Osteocyte (in vitro differentiated cells): ENCODE results near the gene SMYD3. TPM values are rescaled to one million over a fixed set of nuclear protein-coding genes. Genes with fewer than 3 reads are reported as not detected.

ENCODE experiments used
- DNase-seq: peaks from one replicate; pipeline ENCODE4 v3.0.0; 2021; ENCODE audit warnings: mixed read lengths; ENCODE audit not compliant: unreplicated experiment; ENCODE audit errors: extremely low spot score
- H3K27ac Mint-ChIP-seq: one replicate; pipeline ENCODE4 v1.8.0; 2021; ENCODE audit warnings: mild to moderate bottlenecking, mixed read lengths; ENCODE audit not compliant: unreplicated experiment
- H3K27me3 Mint-ChIP-seq: one replicate; pipeline ENCODE4 v1.8.0; 2021; ENCODE audit warnings: mixed read lengths; ENCODE audit not compliant: unreplicated experiment
- H3K36me3 Mint-ChIP-seq: one replicate; pipeline ENCODE4 v1.8.0; 2021; ENCODE audit warnings: mixed read lengths; ENCODE audit not compliant: unreplicated experiment
- H3K4me1 Mint-ChIP-seq: one replicate; pipeline ENCODE4 v1.8.0; 2021; ENCODE audit warnings: mixed read lengths; ENCODE audit not compliant: unreplicated experiment
- H3K4me3 Mint-ChIP-seq: one replicate; pipeline ENCODE4 v1.8.0; 2021; ENCODE audit warnings: mild to moderate bottlenecking, moderate library complexity, mixed read lengths; ENCODE audit not compliant: unreplicated experiment
- H3K9me3 Mint-ChIP-seq: one replicate; pipeline ENCODE4 v1.8.0; 2021; ENCODE audit warnings: mixed read lengths; ENCODE audit not compliant: unreplicated experiment
- total RNA-seq: library from RNA; stranded (reverse); gene quantifications from 2 replicates; pipeline ENCODE4 v1.2.1, GENCODE V29; 2021
- TF ChIP-seq, protein P1 (sequence below): fragments of 200-600 bp; sonication (generic); IDR thresholded peaks from 2 replicates; pipeline ENCODE4 v1.5.0; 2021; ENCODE audit warnings: antibody characterized with exemption, mild to moderate bottlenecking, moderate library complexity

Gene SMYD3
- total RNA-seq, 1 donor from 2014 or later = 22.3 TPM

DNA sequence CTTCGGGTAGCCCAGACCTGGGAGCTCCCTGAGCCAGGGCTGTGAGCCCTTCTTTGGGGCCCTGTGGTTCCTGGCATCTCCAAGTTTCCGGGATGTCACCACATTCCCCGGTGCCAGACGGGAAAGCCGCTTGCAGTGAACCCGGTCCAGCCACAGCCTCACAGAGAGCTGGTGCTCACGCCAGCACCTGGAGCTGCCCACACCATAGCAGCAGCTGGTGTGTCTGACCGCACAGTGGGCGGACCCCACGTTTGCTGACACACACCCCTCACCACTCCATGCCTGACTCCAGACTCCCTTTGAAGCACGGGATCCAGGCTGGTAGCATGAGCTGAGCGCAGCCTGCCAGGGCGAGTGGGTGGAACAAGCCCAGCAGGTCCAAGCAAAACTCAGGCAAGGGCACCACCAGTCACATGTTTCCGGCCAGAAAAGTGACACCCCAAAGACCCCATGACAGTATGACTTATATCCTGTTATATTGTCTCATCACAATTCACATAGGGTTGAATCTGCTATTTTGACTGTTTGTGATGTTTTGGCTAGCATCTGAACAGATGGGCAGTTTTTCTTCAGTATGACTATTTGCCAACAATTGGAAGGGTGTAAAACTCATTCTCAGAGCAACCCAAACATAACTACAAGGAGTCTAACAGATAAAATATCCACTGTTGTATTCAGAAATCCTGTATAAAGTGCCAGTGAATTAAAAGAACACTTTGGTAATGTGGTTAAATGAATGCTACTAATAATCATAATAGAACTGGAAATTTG is 285.4 kb downstream of the SMYD3 start:
- no peak for DNase-seq
- TF ChIP-seq, protein P1, sequence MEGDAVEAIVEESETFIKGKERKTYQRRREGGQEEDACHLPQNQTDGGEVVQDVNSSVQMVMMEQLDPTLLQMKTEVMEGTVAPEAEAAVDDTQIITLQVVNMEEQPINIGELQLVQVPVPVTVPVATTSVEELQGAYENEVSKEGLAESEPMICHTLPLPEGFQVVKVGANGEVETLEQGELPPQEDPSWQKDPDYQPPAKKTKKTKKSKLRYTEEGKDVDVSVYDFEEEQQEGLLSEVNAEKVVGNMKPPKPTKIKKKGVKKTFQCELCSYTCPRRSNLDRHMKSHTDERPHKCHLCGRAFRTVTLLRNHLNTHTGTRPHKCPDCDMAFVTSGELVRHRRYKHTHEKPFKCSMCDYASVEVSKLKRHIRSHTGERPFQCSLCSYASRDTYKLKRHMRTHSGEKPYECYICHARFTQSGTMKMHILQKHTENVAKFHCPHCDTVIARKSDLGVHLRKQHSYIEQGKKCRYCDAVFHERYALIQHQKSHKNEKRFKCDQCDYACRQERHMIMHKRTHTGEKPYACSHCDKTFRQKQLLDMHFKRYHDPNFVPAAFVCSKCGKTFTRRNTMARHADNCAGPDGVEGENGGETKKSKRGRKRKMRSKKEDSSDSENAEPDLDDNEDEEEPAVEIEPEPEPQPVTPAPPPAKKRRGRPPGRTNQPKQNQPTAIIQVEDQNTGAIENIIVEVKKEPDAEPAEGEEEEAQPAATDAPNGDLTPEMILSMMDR = no peak
- Mint-ChIP-seq H3K4me3 (no peak overlapping the region), H3K27ac (no peak overlapping the region), H3K4me1 (peaks cover 11% of the 10 kb centered on the region), H3K36me3 (no peaks in the 10 kb centered on the region), H3K27me3 (no peaks in the 10 kb centered on the region), H3K9me3 (no peaks in the 10 kb centered on the region)

DNA sequence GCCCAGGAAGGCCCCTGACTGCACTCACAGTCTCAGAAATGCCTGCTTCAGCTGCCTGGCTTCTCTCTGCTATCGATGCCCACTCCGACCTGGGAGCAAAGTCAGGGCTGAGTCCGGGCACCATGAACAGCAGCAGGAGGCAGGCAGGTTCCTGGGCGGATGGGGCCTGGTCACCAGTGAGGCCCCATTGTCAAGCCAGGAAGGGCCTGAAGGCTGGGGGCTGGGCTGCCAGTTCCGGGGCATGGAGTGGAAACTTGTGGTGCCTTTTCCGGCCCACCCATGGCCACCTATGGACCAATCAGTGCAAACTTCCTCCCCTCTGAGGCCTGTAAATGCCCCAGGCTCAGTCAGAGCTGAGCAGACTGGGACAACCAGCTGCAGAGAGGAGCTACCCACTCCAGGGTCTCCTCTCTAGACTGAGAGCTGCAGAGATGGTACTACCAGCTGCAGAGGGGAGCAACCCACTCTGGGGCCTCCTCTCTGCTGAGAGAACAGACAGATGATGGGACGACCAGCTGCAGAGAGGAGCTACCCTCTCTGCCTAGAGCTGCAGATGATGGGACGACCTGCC is 286.5 kb downstream of the SMYD3 start:
- H3K4me1 Mint-ChIP-seq = peaks cover 13% of the 10 kb centered on the region
- no peak overlapping the region for H3K4me3 Mint-ChIP-seq
- no peaks in the 10 kb centered on the region for H3K27me3 Mint-ChIP-seq
- H3K36me3 Mint-ChIP-seq = no peaks in the 10 kb centered on the region
- DNase-seq = no peak
- no peaks in the 10 kb centered on the region for H3K9me3 Mint-ChIP-seq
- H3K27ac Mint-ChIP-seq = no peak overlapping the region
- TF ChIP-seq, protein P1 = no peak

DNA sequence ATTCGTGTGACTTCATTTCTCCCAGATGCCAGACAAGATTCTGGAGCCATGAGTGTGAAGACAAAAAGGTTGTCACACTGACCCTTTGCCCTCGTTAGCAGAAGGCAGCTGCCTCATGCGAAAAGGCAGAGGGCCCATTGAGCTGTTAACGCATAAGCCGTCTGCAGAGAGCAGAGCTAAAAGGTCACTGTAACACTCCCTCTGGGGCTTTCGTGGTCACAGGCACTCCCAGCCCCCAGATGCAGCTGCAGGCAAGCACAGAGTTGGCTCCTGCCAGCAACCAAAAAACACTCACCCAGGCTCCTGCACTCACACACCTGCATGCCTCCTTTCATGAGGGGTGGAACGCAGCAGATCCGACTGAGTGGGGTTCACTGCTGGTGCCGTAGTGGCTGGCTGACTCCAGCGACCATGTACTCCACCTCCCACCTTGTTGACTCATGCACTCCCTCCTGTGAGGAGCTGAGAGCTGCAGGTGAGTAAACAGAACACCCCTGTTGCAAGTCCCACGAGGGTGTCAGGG is 287.5 kb downstream of the SMYD3 start:
- DNase-seq = no peak
- TF ChIP-seq, protein P1 = no peak
- H3K27ac Mint-ChIP-seq = no peak overlapping the region
- H3K4me1 Mint-ChIP-seq = peaks cover 23% of the 10 kb centered on the region
- H3K36me3 Mint-ChIP-seq = no peaks in the 10 kb centered on the region
- H3K27me3 Mint-ChIP-seq = no peaks in the 10 kb centered on the region
- no peaks in the 10 kb centered on the region for H3K9me3 Mint-ChIP-seq
- no peak overlapping the region for H3K4me3 Mint-ChIP-seq

DNA sequence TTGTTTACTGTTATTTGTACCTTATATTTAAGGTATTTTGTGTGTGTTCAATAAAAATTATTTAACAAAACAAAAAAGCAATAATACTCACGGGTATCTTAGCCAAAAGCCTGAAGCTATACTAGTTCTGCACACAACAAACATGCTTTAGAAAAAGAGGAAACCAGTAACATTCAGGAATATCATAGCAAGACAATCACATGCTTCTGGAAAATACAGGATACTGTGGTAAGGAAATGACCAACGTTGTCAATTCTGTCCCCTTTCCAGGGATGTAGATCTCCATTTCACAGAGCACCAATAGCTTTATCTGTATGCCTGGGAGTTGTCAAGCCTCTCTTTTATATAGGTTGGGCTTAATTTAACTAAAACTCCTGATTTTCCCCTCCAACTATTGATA is 288.4 kb downstream of the SMYD3 start:
- H3K9me3 Mint-ChIP-seq = no peaks in the 10 kb centered on the region
- H3K27me3 Mint-ChIP-seq = no peaks in the 10 kb centered on the region
- H3K4me3 Mint-ChIP-seq = no peak overlapping the region
- DNase-seq = no peak
- no peak overlapping the region for H3K27ac Mint-ChIP-seq
- H3K36me3 Mint-ChIP-seq = no peaks in the 10 kb centered on the region
- TF ChIP-seq, protein P1 = no peak
- H3K4me1 Mint-ChIP-seq = peaks cover 32% of the 10 kb centered on the region

DNA sequence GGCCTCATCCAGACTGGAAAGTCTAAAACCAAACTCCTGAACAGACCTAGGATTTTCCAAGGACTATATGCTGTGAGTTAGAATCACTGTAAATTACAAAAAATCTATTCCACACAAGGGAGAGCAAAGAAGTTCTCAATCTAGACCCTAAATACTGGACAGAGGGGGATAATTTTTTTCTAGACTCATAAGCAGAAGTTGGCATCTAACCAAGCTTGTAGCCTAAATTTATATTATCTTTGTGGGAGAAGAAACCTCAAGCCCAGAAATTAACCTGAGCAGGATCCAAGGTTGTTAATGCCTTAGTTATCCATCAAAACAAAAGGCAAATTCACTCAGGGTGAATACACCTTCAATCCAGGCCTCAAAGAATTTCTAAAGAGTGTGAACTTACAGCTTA is 290.2 kb downstream of the SMYD3 start:
- Mint-ChIP-seq H3K4me1 (peaks cover 32% of the 10 kb centered on the region), H3K27me3 (no peaks in the 10 kb centered on the region), H3K36me3 (no peaks in the 10 kb centered on the region), H3K9me3 (no peaks in the 10 kb centered on the region), H3K4me3 (no peak overlapping the region), H3K27ac (no peak overlapping the region)
- TF ChIP-seq, protein P1 = no peak
- no peak for DNase-seq
